Measurements from ENCODE around the gene S1PR3.

DNA sequence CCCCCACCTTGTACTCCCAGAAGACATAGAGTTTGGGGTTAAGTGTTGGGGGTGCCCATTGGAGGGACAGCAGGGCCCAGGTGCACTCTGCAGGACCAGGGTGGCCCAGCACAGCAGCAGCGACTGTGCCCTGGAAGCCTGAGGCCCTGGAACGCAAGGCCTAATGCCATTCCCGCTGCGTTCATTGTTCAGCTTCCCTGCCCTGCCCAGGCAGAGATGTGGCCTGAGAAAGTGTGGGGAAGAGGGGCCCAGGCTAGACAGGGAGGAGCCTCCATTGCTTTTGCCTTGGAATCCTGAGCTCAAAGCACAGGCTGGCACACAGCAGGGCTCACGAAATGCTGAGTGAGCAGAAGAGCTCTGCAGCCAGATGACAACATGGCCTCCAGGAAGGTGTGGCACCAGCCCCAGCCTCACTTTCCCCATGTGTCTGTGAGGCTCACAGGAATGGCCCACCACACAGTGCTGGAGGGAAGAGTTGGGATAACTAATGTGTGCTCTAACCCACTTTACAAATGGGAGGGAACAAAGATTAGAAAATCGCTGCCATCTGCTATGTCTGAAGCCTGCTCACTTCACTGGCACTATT, 19.4 kb downstream of the S1PR3 start:
- no peak for TF ChIP-seq GATA3 (IDR thresholded peaks at IDR 0.05; ENCODE audit: low read depth, low read length)
- TF ChIP-seq GATA2 (IDR thresholded peaks at IDR 0.05; ENCODE audit: low read depth, low read length): no peak
